Dermis blood vessel endothelial cell (primary cell): ENCODE results near the gene TMEM170A. TPM values are rescaled to one million over a fixed set of nuclear protein-coding genes. Genes with fewer than 3 reads are reported as not detected.
A peak's percentile ranks its signal among the peaks of the same experiment; 100 is the strongest.
"Not testable (repeated sequence)": the region's sequence is repeated elsewhere in the genome, so short reads cannot be mapped to it uniquely, and the experiment has no call there.

ENCODE experiments used
- DNase-seq: peaks from one replicate; pipeline ENCODE4 v3.0.0; 2010
- total RNA-seq: library from RNA; depleted of rRNA; stranded (reverse); fragments of >200 nt; gene quantifications from 2 replicates; pipeline ENCODE4 v1.2.3, GENCODE V29; 2014

TMEM170A gene, protein sequence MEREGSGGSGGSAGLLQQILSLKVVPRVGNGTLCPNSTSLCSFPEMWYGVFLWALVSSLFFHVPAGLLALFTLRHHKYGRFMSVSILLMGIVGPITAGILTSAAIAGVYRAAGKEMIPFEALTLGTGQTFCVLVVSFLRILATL
- total RNA-seq: 36.2 and 56.2 TPM in 2 replicates

DNA sequence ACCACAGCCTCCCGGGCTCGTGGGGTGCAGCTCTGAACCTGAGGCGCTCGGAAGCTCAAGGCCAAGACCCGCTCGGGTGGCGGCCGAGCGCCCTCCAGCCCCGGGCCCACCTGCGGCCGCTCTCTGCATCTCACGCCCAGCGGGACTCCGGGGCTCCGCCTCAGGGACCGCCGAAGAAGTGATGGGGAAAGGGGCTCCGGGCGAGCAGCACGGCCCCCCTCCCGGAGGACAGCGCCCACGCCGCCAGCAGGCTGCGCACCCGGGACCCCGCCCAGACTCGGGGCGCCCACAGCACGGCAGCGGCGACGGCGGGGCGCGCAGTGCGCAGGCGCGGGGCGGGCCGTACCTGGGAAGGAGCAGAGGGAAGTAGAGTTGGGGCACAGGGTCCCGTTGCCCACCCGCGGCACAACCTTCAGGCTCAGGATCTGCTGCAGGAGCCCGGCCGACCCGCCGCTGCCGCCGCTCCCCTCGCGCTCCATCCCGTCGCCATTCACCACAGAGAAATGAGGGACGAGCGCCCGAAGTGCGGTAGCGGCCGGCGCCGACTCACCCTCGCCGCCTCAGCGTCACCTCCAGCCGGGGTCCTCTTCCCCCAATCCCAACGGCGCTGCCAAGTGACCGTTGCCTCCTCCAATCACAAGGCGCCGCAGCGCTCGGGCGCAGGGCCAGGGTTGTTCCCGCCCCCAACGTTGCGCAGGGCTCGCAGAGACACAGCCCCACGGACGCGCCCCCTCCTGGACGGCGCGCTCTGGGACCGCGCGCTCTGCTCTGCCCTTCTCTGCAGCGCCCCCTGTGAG lies at the start of gene TMEM170A:
TSS of gene TMEM170A (minus strand) at position 568 of the 797 bp plus-strand sequence. CDS start at position 479, 89 bp downstream.
- DNase-seq: peak; percentile 99

DNA sequence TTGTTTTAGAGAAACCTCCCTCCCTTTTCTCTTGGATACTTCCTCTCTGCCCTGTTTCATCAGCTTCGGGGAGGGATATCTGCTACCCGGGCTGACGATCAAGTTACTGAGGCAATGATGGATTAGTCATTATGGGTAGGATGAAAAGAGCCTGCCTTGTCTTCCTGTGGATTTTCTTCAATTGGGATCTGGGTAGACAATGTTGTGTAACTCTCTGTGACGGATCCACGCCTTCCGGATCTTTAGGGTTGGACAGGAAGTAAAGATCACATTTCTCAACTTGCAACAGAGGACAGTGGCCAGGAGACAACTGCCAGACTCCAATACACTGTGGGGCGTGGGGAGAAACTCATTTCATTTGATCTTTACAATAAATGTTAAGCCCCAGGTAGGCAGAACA lies 42.1 kb upstream of the TMEM170A start:
- peak; percentile 40 for DNase-seq

DNA sequence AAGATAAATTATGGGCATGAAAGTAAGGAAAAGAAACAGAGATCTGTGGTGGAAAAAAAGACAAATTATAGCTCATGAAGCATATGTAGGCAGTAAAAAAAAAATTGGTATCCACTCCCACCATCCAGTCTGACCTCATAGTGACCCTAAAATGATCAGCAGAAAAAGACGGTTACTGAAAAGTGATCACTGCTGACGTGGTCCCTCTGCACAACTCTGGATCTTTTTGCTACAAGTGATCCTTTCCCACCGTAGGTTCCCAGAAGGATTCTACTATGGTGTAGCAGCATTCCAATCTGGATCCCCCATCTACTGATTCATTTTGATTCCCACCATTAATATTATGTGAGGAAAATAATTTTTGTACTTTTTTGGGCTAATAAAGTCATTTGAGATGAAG lies 41.6 kb upstream of the TMEM170A start:
- no peak for DNase-seq

DNA sequence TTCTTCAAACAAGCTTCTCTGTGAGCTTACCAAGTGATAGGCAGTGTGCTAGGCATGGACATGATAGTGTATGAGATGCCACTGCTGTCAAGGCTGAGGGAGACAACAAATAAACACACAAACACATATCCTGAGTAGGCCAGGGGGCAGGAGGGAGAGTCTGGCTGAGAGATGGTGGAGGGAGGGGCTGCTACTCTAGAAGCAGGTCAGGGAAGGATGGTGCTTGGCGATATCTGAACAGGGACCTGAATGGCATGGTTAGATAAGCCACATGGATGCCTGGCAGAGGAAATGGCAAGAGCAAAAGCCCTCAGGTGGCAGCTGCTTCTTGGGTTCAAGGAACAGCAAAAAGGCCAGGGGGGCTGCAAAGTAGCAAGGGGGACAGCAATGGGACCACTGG lies 39.3 kb upstream of the TMEM170A start:
- no peak for DNase-seq

DNA sequence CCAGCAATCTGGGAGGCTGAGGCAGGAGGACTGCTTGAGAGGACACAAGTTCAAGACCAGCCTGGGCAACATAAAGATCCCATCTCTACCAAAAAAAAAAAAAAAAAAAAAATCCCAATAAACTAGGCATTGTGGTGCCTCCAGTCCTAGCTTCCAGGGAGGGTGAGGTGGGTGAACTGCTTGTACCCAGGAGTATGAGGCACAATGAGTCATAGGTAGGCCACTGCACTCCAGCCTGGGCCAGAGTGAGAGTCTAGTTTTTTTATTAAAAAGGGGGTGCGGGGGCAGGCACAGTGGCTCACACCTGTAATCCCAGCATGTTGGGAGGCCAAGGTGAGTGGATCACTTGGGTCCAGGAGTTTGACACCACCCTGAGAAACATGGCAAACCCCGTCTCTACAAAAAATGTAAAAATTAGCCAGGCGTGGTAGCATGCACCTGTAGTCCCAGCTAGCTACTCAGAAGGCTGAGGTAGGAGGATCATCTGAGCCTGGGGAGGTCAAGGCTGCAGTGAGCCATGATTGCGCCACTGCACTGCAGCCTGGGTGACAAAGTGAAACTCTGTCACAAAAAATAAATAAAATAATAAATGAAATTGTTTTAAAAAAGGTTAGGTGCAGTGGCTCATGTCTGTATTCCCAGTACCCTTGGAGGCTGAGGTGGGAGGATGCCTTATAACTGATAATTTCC lies 38.6 kb upstream of the TMEM170A start:
- no peak for DNase-seq

DNA sequence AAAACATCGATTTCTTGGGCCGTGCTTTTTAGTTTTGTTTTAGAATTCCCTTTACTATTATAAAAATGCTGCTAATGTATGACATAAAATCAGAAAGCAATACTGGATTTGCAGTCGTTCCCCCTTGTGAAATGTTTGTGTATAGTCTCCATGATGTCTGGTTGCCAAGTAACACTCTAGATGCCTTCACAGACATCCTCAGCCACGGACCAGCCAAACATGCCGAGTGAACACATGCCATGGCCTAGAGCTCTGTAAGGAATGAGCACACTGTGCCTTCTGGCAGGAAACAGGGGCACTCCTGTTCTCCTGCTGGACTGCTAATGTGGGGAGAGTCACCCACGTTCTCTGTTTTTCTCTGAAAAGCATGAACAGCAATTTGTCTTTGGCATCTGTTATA lies 37.3 kb upstream of the TMEM170A start:
- not testable (repeated sequence) for DNase-seq

DNA sequence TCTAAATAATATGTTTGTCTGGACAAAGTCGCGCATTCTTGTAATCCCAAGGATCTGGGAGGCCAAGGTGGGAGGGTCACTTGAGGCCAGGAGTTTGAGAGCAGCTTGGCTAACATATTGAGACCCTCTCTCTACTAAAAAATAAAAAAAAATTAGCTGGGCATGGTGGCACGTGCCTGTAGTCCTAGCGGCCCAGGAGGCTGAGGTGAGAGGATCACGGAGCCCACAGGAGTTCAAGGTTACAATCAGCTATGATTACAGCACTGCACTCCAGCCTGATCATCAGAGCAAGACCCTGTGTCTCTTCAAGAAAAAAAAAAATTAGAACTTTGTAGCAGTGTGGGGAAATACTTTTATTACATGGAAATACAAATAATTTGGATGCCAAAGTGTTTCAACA lies 36.9 kb upstream of the TMEM170A start:
- no peak for DNase-seq

DNA sequence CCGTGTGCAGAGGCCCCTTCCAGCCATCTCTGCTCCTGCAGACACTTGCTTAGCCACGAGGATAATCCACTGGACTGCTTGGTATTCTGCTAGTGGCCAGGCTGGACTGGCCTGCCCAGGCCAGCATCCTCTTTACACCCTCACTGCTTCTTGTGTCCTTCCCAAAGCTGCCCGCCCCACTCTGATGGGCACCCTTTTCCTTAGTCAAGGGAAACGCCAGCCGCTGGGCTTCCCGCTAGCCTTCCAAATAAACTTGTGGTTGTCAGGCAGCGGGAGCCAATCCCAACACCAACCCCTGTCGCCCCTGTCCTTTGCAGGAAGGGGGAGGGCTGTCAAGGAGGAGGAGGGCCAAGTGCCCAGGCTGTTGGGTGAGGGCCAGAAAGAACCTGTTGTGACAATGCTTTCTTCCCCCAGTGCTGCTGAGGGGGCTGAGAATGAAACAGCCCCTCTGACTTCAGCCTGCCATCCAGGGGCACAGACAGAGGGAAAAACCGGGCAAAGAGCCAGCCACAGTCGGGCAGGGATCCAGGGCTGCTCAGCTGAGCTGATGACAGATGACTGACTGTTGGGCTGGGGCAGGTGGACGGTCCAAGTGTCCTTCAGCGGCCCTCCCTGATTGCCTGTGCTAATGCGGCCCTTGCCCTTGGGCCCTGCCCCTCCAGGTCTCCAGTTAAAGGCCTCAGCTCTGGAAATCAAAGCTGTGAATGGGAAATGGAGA lies 34.3 kb upstream of the TMEM170A start:
- DNase-seq: peak; percentile 65

DNA sequence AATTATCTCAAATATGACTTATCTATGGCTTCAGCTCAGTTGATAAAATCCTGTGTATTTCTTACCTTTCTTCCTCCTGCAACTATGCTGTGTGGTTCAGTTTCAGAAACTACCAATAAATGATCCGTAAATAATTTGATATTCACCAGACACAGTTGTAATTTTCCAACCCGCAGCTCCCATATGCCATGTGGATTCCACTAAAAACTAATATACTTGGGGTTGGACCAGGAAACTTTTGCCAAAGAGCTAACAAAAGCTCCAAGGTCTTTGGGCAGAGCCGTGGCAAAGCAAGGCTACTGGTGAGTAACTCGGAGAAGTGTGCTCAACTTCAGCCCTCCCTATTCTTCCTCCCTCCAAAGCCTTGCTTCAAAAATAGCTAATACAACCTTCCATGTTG lies 33.1 kb upstream of the TMEM170A start:
- no peak for DNase-seq

DNA sequence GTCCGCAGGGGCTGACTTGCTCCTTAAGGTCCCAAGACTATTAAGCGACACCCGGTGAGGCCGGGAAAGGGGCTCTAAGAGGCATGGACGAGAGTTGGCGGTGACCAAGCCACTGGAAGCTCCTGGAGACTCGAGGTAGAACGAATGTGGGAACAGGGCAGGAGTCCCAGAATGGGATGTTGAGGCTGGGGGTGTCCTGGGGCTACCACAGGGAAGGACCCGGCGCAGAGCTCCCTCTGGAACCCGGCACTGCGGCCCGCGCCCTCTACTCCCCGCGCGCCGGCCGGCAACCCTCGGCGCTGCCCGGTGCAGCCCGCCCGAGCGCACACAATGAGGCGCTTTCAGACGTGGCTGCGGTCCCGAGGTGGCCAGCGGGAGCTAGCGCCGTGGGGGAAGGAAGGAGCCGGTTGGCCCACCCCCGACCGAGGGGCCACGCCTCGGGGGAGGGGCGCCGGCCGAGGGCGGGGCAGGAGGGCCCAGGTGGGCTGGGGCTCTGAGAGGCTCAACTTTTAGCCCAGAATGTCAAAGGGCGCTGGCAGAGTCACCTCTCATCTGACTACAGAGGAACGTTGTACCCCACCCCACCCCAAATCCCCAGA lies 30.7 kb upstream of the TMEM170A start, which contains the start of gene CHST6:
TSS of gene CHST6 (minus strand) at position 366 of the 599 bp plus-strand sequence. CDS start 15,613 bp downstream, outside the sequence.
- DNase-seq: peak; percentile 48

DNA sequence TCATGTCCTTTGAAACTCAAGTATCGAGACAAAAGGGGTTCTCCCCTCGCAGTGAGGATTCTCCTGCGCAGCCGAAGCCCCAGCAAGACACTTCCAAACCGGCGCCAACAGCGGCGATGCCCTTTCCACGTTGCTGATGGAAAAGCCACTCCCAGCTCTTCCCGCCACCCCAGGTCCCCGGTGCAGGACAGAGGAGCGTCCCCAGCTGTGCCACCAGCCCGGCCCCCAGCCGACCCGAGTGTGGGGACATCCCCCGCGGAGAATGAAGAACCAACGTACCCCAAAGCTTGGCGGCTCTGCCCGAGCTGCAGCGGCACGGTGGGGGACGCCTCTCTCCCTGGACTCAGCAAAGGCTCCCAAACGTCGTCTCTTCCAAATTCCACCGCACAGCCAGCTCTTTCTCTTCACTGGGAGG lies 30.2 kb upstream of the TMEM170A start:
- no peak for DNase-seq

DNA sequence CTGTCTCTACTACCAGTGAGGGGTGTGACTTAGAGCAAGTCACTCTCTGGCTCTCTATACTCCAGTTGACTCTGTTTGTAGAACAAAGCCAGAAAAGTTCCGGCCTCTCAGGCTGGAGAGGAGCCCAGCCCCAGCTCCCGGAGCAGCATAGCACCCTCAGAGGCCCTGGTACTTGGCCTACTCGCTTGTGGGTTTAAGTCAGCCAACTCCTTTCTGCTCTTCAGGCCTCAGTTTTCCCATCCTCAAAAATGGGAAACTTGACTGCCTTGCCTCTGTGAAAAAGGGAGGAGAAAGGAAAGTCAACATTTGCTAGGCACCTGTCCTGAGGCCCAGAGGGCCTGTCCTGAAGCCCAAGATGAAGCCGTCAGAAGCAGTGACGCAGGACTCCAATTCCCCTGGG lies 29.7 kb upstream of the TMEM170A start:
- DNase-seq: no peak

DNA sequence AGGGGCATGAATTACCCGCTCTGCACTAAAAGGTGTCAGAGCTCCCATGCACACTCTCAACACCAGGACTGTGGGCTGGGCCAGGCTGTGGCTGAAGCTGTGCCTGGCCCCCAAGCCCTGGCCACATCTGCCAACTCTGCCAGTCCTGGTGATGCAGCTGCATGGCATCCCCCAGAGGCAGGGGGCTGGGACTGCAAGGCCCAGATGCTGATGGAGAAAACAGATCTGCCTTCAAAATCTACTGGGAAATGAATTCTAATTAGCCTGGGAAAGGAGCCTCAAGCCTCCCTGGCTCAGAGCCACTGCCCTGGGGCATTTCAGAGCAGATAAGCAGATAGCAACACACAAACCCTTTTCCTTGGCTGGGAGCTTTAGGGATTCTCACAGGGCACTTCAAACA lies 27.4 kb upstream of the TMEM170A start:
- no peak for DNase-seq

DNA sequence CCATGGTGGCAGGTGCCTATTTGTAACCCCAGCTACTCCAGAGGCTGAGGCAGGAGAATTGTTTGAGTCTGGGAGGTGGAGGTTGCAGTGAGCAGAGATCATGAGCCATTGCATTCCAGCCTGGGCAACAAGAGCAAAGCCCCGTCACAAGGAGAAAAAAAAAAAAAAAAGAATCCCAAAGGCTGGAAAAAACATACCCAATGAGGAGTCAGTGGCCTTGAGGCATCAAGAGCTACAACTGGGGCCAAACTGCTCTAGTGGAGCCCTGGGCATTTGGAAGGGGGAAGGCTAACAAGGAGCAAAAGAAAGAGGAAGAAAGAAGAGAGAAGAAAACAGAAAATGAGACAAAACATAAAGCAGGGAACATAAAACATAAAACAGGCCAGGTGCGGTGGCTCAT lies 23.8 kb upstream of the TMEM170A start:
- DNase-seq: no peak

DNA sequence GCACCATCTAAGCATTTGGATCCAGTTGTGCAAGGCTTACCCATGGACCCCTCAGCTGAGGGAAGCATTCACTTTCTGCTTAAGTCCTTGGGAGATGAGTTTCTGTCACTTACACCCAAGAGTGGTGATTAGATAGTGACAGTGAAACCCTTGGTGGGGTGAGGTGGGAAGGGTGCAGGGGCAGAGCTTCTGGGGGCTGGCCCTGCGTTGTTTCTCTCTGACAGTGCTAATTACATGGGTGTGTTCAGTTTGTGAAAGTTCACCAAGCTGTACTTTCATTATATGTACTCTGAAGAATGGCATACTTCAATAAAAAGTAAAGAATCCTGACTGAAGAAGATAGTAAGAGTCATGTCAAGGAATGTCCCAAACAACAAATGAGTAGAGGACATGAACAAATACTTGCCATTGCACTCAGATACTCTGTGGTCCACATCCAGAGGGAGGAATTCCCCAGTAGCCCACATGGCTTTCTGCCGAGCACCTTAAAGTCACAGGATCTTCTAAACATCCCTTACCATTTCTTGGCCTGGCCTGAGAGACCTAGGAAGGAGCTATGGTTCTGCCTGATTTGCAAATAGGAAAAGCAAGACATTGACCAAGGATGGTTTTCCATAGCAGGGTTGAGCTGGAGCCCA lies 22.3 kb upstream of the TMEM170A start:
- no peak for DNase-seq

DNA sequence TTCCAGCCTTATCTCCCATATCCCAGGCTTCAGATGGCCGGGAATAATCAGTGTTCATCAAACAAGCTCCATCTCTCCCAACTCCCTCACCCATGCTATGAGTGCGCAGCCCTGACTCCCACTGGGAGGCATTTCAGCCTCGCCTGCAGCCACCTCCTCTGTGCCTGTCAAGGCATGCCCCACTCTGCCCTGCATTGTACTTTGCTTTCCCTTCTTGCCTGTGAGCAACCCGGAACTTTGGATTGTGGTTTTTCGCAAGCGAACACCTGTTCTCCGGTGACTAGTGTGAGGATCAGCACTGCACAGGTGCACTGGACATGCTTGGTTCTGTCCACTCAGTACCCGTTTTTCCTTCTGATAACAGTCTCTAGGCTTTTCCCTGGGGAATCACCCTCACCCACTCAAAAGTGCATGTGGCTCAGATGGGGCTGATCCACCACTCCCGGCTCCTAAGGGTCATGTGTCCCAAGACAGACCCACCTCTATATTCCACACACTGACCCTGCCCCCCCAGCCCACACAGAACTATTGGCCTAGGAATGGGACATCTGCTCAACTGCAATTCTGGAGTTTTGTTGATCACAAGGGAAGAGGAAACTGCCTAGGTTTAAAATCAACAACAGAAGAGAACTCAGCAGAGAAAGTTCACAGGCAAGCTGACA lies 21.7 kb upstream of the TMEM170A start:
- no peak for DNase-seq

DNA sequence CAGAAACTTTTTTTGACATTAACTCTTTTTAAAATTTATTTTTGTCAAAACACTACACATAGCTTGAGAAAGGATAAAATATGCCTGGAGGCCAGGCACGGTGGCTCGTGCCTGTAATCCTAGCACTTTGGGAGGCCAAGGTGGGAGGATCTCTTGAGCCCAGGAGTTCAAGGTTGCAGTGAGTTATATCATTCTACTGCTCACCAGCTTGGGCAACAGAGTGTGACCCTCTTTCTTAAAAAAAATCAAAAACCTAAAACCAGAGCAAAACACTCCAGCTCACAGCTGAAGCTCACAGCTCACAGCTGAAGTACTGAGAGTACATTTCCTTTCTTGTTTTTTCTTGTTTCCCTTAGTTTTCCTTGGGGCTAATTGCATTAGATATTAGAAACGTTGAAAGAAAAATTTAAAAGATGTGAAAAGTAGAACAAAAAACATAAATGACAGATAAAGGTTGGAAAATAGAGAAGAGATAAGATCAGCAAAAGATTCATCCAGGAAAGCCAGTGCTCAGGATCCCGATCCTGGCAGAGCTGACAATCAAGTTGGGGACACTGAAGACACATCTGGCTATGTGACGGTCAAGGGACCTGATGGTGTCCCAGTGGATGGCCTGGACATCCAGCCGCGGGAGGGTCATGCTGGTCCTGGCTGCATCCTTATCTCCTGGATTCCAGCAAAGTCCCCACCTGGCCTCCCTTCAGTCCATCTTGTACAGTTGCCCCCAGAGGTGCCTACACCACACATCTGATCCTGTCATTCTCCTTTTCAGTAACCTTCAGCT lies 20.9 kb upstream of the TMEM170A start:
- no peak for DNase-seq

DNA sequence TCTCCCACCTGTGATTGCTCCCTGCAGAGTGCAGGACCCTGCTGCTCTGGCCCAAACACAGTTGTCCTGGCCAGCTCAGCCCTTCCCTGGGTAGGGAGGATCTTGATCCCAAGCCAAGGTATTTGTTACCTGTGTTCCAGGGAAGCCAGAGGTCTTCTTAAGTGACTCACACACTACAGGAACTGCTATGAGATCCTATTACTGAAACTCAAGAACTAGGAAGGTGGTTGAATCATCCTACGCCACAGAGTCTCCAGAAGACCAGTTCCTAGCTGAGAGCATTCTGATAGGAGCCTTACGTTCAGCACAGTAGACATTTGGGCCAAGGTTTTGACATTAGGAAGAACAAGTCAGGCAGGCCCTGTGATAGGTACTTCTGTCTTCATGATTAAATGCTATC lies 18.7 kb upstream of the TMEM170A start:
- no peak for DNase-seq

DNA sequence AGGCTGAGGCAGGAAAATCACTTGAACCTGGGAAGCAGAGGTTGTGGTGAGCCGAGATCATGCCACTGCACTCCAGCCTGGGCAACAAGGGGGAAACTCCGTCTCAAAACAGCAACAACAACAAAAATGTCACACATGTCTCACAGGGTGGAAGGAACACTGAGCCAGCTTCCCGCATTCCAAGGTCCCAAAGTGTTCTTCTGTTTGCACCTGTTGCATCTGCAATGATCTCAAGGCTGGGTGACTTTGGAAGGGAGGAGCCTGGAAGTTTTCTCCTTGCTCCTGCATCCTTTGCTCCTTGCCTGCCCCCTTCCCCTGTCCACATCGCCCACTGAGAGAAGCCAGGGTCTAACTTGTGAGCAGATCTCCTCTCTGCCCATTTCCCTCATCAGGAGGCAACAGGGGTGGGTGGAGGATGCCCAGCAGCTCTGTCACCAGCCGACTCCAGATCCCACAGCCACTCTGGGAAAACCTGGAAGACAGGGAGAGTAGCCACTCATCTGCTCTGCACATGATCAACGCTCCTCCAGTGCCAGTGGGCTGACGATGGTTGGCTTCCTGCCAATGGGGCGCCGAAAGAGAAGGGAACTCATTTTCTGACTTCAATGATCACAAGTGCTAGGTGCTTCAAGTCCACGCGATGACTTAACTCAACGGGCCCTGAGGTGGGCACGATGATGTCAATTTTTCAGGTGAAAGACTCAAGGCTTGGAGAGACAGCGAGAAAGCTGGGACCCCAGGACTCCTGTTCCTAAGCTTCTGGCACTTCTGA lies 18.1 kb upstream of the TMEM170A start:
- no peak for DNase-seq

DNA sequence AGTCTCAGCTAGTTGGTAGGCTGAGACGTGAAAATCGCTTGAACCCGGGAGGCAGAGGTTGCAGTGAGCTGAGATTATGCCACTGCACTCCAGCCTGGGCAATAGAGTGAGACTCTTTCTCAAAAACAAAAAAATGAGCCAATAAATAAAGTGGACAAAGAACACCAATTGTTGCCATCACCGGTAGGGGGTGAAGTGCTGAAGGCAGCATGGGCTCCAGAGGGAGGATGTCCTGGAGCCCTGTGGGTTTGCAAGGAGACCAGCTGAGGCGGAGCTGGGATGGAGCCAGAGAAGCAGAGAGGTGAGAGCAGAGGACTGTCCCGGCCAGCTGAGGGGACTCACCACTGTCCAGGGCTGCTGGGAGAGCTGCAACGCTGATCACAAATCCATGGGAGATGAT lies 17.0 kb upstream of the TMEM170A start:
- peak; percentile 31 for DNase-seq
